HCT116 (cell line): ENCODE measurements around the gene CARNS1.

Experiments
- ATF3 ChIP-seq: IDR thresholded peaks from 2 replicates; pipeline ENCODE4 v1.6.1; 2012
- CBX3 ChIP-seq: IDR thresholded peaks from 2 replicates; pipeline ENCODE4 v1.6.1; 2012; ENCODE audit warnings: low read depth
- CTCF ChIP-seq, 3 experiments: fragments of 200-600 bp in 1 of 3; sonication (generic) in 1 of 3; IDR thresholded peaks in 2 of 3; conservative IDR thresholded peaks in 1 of 3; 2 replicates each; pipeline ENCODE4 v1.5.1; 2012 to 2017; ENCODE audit warnings: low read depth in 2 of 3, low read length in 2 of 3, antibody characterized with exemption in 1 of 3, borderline replicate concordance in 1 of 3, control low read depth in 1 of 3, mild to moderate bottlenecking in 1 of 3, mixed read lengths in 1 of 3, mixed run types in 1 of 3, moderate library complexity in 1 of 3; ENCODE audit not compliant: insufficient read depth in 1 of 3
- EZH2 ChIP-seq: fragments of 200-600 bp; sonication (generic); IDR thresholded peaks from 2 replicates; pipeline ENCODE4 v1.6.1; 2017; ENCODE audit warnings: antibody characterized with exemption, mixed run types
- MAX ChIP-seq: IDR thresholded peaks from 2 replicates; pipeline ENCODE4 v1.6.1; 2012
- POLR2A ChIP-seq: IDR thresholded peaks from 2 replicates; pipeline ENCODE4 v1.7.0; 2011; ENCODE audit warnings: borderline replicate concordance; ENCODE audit not compliant: insufficient read depth, insufficient read length; ENCODE audit errors: extremely low read depth
- POLR2AphosphoS5 ChIP-seq: IDR thresholded peaks from 2 replicates; pipeline ENCODE4 v1.6.1; 2011; ENCODE audit warnings: mild to moderate bottlenecking, low read depth, low read length, moderate library complexity
- RAD21 ChIP-seq: IDR thresholded peaks from 2 replicates; pipeline ENCODE4 v1.6.1; 2012; ENCODE audit warnings: low read depth, mild to moderate bottlenecking
- REST ChIP-seq: IDR thresholded peaks from 2 replicates; pipeline ENCODE4 v1.6.1; 2012; ENCODE audit warnings: low read depth
- SP1 ChIP-seq: IDR thresholded peaks from 2 replicates; pipeline ENCODE4 v1.6.1; 2012; ENCODE audit warnings: low read depth
- ZNF274 ChIP-seq: fragments of 200-500 bp; sonication (Bioruptor generic); IDR thresholded peaks from 2 replicates; pipeline ENCODE4 v1.6.1; 2014; ENCODE audit warnings: mild to moderate bottlenecking, low read depth, low read length, inconsistent platforms

GRCh38 chr11:67366546-67366945 is 48.9 kb upstream of the CARNS1 start:
- TF ChIP-seq CTCF (IDR thresholded peaks at IDR 0.05 in 2 of 3, conservative IDR thresholded peaks at IDR 0.05 in 1 of 3; ENCODE audit: borderline replicate concordance in 1 of 3, insufficient read depth in 1 of 3, low read depth in 2 of 3, low read length in 2 of 3) (no peak), RAD21 (no peak), EZH2 (no peak), POLR2A (no peak), MAX (no peak), SP1 (no peak), REST (no peak), ATF3 (no peak), CBX3 (no peak), POLR2AphosphoS5 (no peak), ZNF274 (no peak)
